LNCAP (cell line): ENCODE results near the gene COPS4.

ENCODE experiments used
- TF ChIP-seq, protein P1 (sequence below): fragments of 450-650 bp; IDR thresholded peaks from 2 replicates; pipeline ENCODE4 v1.5.1; 2017; ENCODE audit warnings: mild to moderate bottlenecking

COPS4 gene

DNA sequence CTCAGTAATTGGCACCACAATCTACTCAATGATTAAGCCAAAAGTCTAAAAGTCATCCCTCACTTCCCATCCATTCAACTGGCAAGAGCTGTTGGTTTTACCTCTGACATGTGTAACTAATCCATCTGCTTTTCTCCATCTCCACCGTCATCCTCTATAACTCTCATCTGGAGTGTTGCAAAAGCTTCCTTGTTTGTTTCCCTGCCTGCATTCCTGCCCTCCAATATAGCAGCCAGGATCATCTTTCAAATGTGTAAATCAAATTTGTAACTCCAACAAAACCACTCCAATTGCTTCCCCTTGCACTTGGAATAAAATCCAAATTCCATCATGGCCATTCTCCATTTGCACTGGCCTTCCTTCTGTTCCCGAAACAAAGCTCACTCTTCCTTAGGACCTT lies 83.9 kb downstream of the COPS4 start:
- TF ChIP-seq, protein P1, sequence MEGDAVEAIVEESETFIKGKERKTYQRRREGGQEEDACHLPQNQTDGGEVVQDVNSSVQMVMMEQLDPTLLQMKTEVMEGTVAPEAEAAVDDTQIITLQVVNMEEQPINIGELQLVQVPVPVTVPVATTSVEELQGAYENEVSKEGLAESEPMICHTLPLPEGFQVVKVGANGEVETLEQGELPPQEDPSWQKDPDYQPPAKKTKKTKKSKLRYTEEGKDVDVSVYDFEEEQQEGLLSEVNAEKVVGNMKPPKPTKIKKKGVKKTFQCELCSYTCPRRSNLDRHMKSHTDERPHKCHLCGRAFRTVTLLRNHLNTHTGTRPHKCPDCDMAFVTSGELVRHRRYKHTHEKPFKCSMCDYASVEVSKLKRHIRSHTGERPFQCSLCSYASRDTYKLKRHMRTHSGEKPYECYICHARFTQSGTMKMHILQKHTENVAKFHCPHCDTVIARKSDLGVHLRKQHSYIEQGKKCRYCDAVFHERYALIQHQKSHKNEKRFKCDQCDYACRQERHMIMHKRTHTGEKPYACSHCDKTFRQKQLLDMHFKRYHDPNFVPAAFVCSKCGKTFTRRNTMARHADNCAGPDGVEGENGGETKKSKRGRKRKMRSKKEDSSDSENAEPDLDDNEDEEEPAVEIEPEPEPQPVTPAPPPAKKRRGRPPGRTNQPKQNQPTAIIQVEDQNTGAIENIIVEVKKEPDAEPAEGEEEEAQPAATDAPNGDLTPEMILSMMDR: no peak

DNA sequence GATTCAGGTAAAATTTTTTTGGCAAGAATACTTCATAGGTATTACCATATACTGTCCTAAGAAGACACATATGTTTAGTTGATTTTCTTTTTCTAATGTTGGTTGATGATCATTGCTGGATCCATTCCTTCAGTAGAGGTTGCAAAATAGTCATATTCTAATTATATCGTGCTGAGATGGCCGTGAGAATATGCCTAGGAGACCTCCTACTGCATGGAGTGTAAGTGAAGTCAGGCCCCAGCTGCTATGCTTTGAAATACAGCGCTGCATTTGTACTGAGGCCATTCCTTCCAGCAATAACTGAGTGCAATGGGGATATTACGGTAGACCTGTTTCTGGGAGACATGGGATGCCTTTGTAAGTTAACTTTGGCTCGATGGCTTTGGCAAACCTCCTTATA lies 86.3 kb downstream of the COPS4 start:
- TF ChIP-seq, protein P1: no peak

DNA sequence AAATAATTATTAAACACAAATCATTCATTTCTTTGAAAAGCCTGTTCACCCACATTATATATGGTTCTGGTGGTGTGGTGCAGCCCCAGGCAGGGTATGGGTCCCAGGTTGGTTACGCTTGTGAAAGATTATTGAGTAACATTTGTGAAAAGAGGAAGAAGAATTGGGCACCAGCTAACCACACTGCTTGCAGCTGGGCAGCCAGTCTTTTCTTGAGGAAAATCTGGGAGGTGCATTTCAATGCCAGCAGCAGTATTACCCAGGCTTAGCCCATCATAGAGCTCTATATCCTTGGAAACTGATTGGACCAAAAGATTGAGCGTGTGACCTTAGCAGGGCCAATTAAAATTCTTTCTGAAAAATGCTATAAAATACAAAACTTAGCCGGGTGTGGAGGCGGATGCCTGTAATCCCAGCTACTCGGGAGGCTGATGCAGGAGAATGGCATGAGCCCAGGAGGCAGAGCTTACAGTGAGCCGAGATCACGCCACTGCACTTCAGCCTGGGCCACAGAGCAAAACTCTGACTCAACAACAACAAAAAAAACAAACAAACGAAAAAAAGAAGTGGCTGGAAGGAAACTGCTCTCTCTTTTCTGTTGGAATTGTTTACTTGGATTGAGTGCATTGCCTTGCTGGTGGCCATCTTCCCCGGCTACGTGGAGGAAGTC lies 89.3 kb downstream of the COPS4 start:
- TF ChIP-seq, protein P1: no peak
